IMR-90 (cell line): ENCODE measurements around the gene KIF1A. TPM values are rescaled to one million over a fixed set of nuclear protein-coding genes. Genes with fewer than 3 reads are reported as not detected.

Experiments
- ATAC-seq: fragments of 200-7000 bp; cut with Tn5 transposase; 2 replicates; pipeline ENCODE4 v1.9.1; 2020; ENCODE audit warnings: low read depth, mild to moderate bottlenecking, moderate library complexity
- BruUV-seq: library from RNA; stranded (reverse); fragments of 400-500 nt; replicated peaks from 2 replicates; lab custom pipeline; 2021; lab: Mats Ljungman, UMichigan
- CTCF ChIA-PET: fragments of 300-600 bp; formaldehyde crosslinking; extraction: SDS; loops from one replicate; lab custom pipeline; 2021; ENCODE audit warnings: antibody characterized with exemption; lab: Yijun Ruan, JAX
- POLR2A ChIA-PET: fragments of 300-600 bp; sonication (Branson Sonifier 250); formaldehyde crosslinking; loops from one replicate; lab custom pipeline; 2022; ENCODE audit warnings: antibody characterized with exemption; ENCODE audit not compliant: unreplicated experiment; lab: Charles Lee
- DNase-seq: peaks from one replicate; pipeline ENCODE4 v3.0.0; 2013
- H2AFZ ChIP-seq: replicated peaks from 2 replicates; pipeline ENCODE3; 2013; ENCODE audit warnings: low read length, mild to moderate bottlenecking; ENCODE audit not compliant: poor library complexity
- H2AK5ac ChIP-seq: 2 replicates; pipeline ENCODE4 v1.6.1; 2013; ENCODE audit warnings: low read depth, low read length, inconsistent platforms
- H2AK9ac ChIP-seq: replicated peaks from 2 replicates; pipeline ENCODE3; 2013; ENCODE audit warnings: mild to moderate bottlenecking, low read depth, low read length, moderate library complexity; ENCODE audit not compliant: poor library complexity
- H2BK120ac ChIP-seq: 2 replicates; pipeline ENCODE4 v1.6.1; 2013; ENCODE audit warnings: low read depth, low read length, inconsistent platforms
- H2BK15ac ChIP-seq: 3 replicates; pipeline ENCODE4 v1.6.1; 2013; ENCODE audit warnings: low read depth, low read length, inconsistent platforms
- H2BK20ac ChIP-seq: 2 replicates; pipeline ENCODE4 v1.6.1; 2013; ENCODE audit warnings: low read depth, mild to moderate bottlenecking, inconsistent platforms, low read length, moderate library complexity
- H2BK5ac ChIP-seq: 2 replicates; pipeline ENCODE4 v1.6.1; 2013; ENCODE audit warnings: mild to moderate bottlenecking, low read depth, low read length, inconsistent platforms; ENCODE audit not compliant: poor library complexity, severe bottlenecking
- H3K14ac ChIP-seq: replicated peaks from 2 replicates; pipeline ENCODE4 v1.6.1; 2013; ENCODE audit warnings: low read depth, low read length, inconsistent platforms
- H3K18ac ChIP-seq: 2 replicates; pipeline ENCODE4 v1.6.1; 2013; ENCODE audit warnings: low read depth, low read length, control low read depth
- H3K23ac ChIP-seq: 2 replicates; pipeline ENCODE4 v1.6.1; 2013; ENCODE audit warnings: low read depth, low read length, inconsistent platforms
- H3K27ac ChIP-seq: 2 replicates; pipeline ENCODE4 v1.5.1; 2013; ENCODE audit warnings: mild to moderate bottlenecking, control low read depth, low read length; ENCODE audit not compliant: insufficient read depth
- H3K27me3 ChIP-seq: 2 replicates; pipeline ENCODE4 v1.6.1; 2013; ENCODE audit warnings: low read length; ENCODE audit not compliant: control insufficient read depth, insufficient read depth
- H3K36me3 ChIP-seq: 2 replicates; pipeline ENCODE4 v1.6.1; 2013; ENCODE audit warnings: low read length, mixed read lengths; ENCODE audit not compliant: control insufficient read depth, insufficient read depth
- H3K4ac ChIP-seq: 2 replicates; pipeline ENCODE4 v1.6.1; 2013; ENCODE audit warnings: low read depth, low read length, inconsistent platforms
- H3K4me1 ChIP-seq: 2 replicates; pipeline ENCODE4 v1.6.1; 2013; ENCODE audit warnings: low read length, mixed read lengths; ENCODE audit not compliant: control insufficient read depth, insufficient read depth
- H3K4me2 ChIP-seq: 2 replicates; pipeline ENCODE4 v1.6.1; 2013; ENCODE audit warnings: low read depth, mild to moderate bottlenecking, control low read depth, low read length, moderate library complexity
- H3K4me3 ChIP-seq: 2 replicates; pipeline ENCODE4 v1.5.1; 2013; ENCODE audit warnings: low read depth, mild to moderate bottlenecking, control low read depth, low read length, moderate library complexity; ENCODE audit not compliant: insufficient read depth
- H3K56ac ChIP-seq: 2 replicates; pipeline ENCODE4 v1.6.1; 2013; ENCODE audit warnings: low read length, inconsistent platforms; ENCODE audit not compliant: insufficient read depth; ENCODE audit errors: extremely low read depth
- H3K79me1 ChIP-seq, 2 experiments: 2 replicates each; pipeline ENCODE4 v1.6.1; 2013; ENCODE audit warnings: low read length in 2 of 2, inconsistent platforms in 1 of 2, low read depth in 1 of 2
- H3K9ac ChIP-seq: 2 replicates; pipeline ENCODE4 v1.6.1; 2013; ENCODE audit warnings: low read depth, low read length, control low read depth
- H3K9me1 ChIP-seq: 2 replicates; pipeline ENCODE4 v1.6.1; 2013; ENCODE audit warnings: low read length, inconsistent platforms; ENCODE audit not compliant: insufficient read depth
- H3K9me3 ChIP-seq: 2 replicates; pipeline ENCODE4 v1.6.1; 2013; ENCODE audit warnings: low read length; ENCODE audit not compliant: control insufficient read depth, insufficient read depth
- H4K20me1 ChIP-seq: 2 replicates; pipeline ENCODE4 v1.6.1; 2013; ENCODE audit warnings: low read length, inconsistent platforms; ENCODE audit not compliant: insufficient read depth
- H4K5ac ChIP-seq: 2 replicates; pipeline ENCODE4 v1.6.1; 2013; ENCODE audit warnings: mild to moderate bottlenecking, low read depth, low read length, control low read depth
- H4K8ac ChIP-seq, 2 experiments: 2 replicates each; pipeline ENCODE4 v1.6.1; 2013; ENCODE audit warnings: low read depth in 2 of 2, low read length in 2 of 2, control low read depth in 1 of 2, inconsistent platforms in 1 of 2
- H4K91ac ChIP-seq: 2 replicates; pipeline ENCODE4 v1.6.1; 2013; ENCODE audit warnings: low read depth, low read length, inconsistent platforms; ENCODE audit not compliant: insufficient read depth
- MXI1 ChIP-seq: IDR thresholded peaks from 2 replicates; pipeline ENCODE4 v1.6.1; 2012; ENCODE audit warnings: low read depth, mild to moderate bottlenecking, low read length, moderate library complexity, borderline replicate concordance
- NFE2L2 ChIP-seq: fragments of 150-350 bp; IDR thresholded peaks from 2 replicates; pipeline ENCODE4 v1.6.1; 2016; ENCODE audit warnings: low read depth, mild to moderate bottlenecking, low read length
- POLR2A ChIP-seq: IDR thresholded peaks from 2 replicates; pipeline ENCODE4 v1.6.1; 2012; ENCODE audit warnings: mild to moderate bottlenecking, low read depth, low read length
- RCOR1 ChIP-seq: IDR thresholded peaks from 2 replicates; pipeline ENCODE4 v1.6.1; 2012; ENCODE audit warnings: mild to moderate bottlenecking, low read length, improper control_type of control experiment; ENCODE audit not compliant: insufficient replicate concordance
- WGBS, 2 experiments: methylation state at CpG; one replicate each; pipeline versions ENCODE4 v1.1.5 to v1.1.7; 2013; ENCODE audit warnings: missing lambda C conversion rate in 2 of 2; ENCODE audit not compliant: insufficient read length in 1 of 2; ENCODE audit errors: extremely low coverage in 2 of 2; 5-methylcytosine and 5-hydroxymethylcytosine counted together
- dilution Hi-C: fragments of 300-500 bp; cut with HindIII; formaldehyde crosslinking; loops from one replicate; pipeline ENCODE4 v1.14.3; 2018; ENCODE audit warnings: low sequenced_read_pairs; ENCODE audit not compliant: unreplicated experiment
- in situ Hi-C: fragments of 300-500 bp; cut with MboI; formaldehyde crosslinking; loops from 3 replicates; pipeline ENCODE4 v1.14.3; 2019; ENCODE audit warnings: low sequenced_read_pairs, inconsistent platforms, mixed read lengths
- intact Hi-C: fragments of 100-400 bp; cut with micrococcal nuclease; formaldehyde crosslinking; loops from 2 replicates; pipeline ENCODE4 v1.10.0; 2022
- polyA plus RNA-seq, 3 experiments: library from polyadenylated mRNA; depleted of rRNA; stranded (reverse); fragments of >200 nt; gene quantifications; 2 replicates each; pipeline ENCODE4 v1.2.3, GENCODE V29; 2012; ENCODE audit warnings: low replicate concordance in 1 of 3
- total RNA-seq: library from RNA; depleted of rRNA; stranded (reverse); fragments of >200 nt; gene quantifications from 2 replicates; pipeline ENCODE4 v1.2.3, GENCODE V29; 2012
- TF ChIP-seq, protein P1 (sequence below): fragments of 150-350 bp; IDR thresholded peaks from 2 replicates; pipeline ENCODE4 v1.6.1; 2017; ENCODE audit warnings: mild to moderate bottlenecking, antibody characterized with exemption, low read length, low read depth
- TF ChIP-seq, protein P2 (sequence below): conservative IDR thresholded peaks from 2 replicates; pipeline ENCODE4 v1.5.1; 2012; ENCODE audit warnings: mild to moderate bottlenecking, low read depth, low read length, improper control_type of control experiment

The KIF1A gene
- total and polyA plus RNA-seq, 2 of the 4 experiments (the other 2 are of a cell fraction), result under 0.01 TPM; not detected in 1

- DNase-seq (no peak), ATAC-seq (no peak)
- CTCF ChIA-PET, result no interaction called here
- no peak overlapping the region for H3K23ac ChIP-seq
- no peak overlapping the region for H3K4ac ChIP-seq
- POLR2A ChIA-PET, result no interaction called here
- H2BK120ac ChIP-seq, result no peak overlapping the region
- no peaks in the 10 kb centered on the region for H4K20me1 ChIP-seq
- H3K4me1 ChIP-seq, result no peaks in the 10 kb centered on the region
- H3K14ac ChIP-seq, result no peak overlapping the region
- dilution Hi-C loops, result no loop called here
- no peak overlapping the region for H3K27ac ChIP-seq
- H2AFZ ChIP-seq, result no peak overlapping the region
- H2BK15ac ChIP-seq, result no peak overlapping the region
- WGBS, 2 experiments, result 79% methylated on average over 17 of the region's 22 CpGs; no CpG with 5 or more reads in 1 of the 2 experiments
- H2BK20ac ChIP-seq, result no peak overlapping the region
- H2BK5ac ChIP-seq, result no peak overlapping the region
- no peaks in the 10 kb centered on the region for H3K9me1 ChIP-seq
- H4K8ac ChIP-seq, result no peak overlapping the region
- no peak overlapping the region for H3K4me2 ChIP-seq
- H3K27me3 ChIP-seq, result peaks cover 22% of the 10 kb centered on the region; the same call in 1 of the 2 replicates
- no peak overlapping the region for H2AK5ac ChIP-seq
- H3K9me3 ChIP-seq, result no peaks in the 10 kb centered on the region
- H4K5ac ChIP-seq, result no peak overlapping the region
- no peak overlapping the region for H3K18ac ChIP-seq
- H3K36me3 ChIP-seq, result no peaks in the 10 kb centered on the region
- no peak overlapping the region for H2AK9ac ChIP-seq
- BruUV-seq, result no TSS peak
- intact Hi-C loops, result no loop called here
- H3K79me1 ChIP-seq, result no peaks in the 10 kb centered on the region
- no peak overlapping the region for H3K4me3 ChIP-seq
- H3K9ac ChIP-seq, result no peak overlapping the region
- TF ChIP-seq NFE2L2 (no peak), RCOR1 (no peak), POLR2A (no peak), MXI1 (no peak)
- TF ChIP-seq, protein P1, sequence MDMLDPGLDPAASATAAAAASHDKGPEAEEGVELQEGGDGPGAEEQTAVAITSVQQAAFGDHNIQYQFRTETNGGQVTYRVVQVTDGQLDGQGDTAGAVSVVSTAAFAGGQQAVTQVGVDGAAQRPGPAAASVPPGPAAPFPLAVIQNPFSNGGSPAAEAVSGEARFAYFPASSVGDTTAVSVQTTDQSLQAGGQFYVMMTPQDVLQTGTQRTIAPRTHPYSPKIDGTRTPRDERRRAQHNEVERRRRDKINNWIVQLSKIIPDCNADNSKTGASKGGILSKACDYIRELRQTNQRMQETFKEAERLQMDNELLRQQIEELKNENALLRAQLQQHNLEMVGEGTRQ, result no peak
- TF ChIP-seq, protein P2, sequence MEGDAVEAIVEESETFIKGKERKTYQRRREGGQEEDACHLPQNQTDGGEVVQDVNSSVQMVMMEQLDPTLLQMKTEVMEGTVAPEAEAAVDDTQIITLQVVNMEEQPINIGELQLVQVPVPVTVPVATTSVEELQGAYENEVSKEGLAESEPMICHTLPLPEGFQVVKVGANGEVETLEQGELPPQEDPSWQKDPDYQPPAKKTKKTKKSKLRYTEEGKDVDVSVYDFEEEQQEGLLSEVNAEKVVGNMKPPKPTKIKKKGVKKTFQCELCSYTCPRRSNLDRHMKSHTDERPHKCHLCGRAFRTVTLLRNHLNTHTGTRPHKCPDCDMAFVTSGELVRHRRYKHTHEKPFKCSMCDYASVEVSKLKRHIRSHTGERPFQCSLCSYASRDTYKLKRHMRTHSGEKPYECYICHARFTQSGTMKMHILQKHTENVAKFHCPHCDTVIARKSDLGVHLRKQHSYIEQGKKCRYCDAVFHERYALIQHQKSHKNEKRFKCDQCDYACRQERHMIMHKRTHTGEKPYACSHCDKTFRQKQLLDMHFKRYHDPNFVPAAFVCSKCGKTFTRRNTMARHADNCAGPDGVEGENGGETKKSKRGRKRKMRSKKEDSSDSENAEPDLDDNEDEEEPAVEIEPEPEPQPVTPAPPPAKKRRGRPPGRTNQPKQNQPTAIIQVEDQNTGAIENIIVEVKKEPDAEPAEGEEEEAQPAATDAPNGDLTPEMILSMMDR, result no peak
- H4K91ac ChIP-seq, result no peak overlapping the region
- H3K56ac ChIP-seq, result no peak overlapping the region
- in situ Hi-C loops, result no loop called here
Observed at GRCh38 chr2:240750409-240750808, 69.6 kb downstream of the KIF1A start.
